Measurements from ENCODE around the gene ATG9B.

DNA sequence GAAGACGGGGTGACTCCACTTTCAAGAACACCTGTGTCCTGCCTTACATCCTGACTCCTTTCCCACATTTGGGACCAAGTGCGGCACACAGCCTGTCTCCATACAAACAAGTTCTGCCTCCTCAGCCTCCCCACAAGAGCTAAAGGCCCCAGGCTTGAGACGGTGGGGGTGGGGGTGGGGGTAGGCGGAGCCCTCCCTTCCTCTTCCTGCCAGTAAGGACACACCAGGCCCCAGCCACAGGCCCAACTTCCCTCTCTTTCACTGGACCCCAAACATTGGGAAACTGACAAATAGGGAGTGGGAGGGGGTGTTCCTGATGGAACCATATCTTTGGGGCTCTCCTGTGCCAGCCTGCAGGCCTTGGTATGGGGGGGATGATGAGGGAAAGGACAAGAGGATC lies 28.8 kb upstream of the ATG9B start:
- TF ChIP-seq CTCF (IDR thresholded peaks at IDR 0.05), result no peak
- TF ChIP-seq POLR2A (IDR thresholded peaks at IDR 0.05), result no peak

Measured in body of pancreas (tissue), 4 donors.